HepG2 (cell line): ENCODE data around the gene TUBG1. TPM values are rescaled to one million over a fixed set of nuclear protein-coding genes. Genes with fewer than 3 reads are reported as not detected.
A peak's percentile ranks its signal among the peaks of the same experiment; 100 is the strongest.

Experiments
- CENPT ChIP-seq: sonication (generic); formaldehyde crosslinking; IDR thresholded peaks from 2 replicates; pipeline ENCODE4 v1.8.0; 2022; ENCODE audit warnings: low read depth, mild to moderate bottlenecking, moderate library complexity, missing genetic modification reagents
- GABPB1 ChIP-seq: IDR thresholded peaks from 2 replicates; pipeline ENCODE4 v1.6.1; 2016; ENCODE audit warnings: mild to moderate bottlenecking, missing genetic modification reagents, moderate library complexity, missing compliant biosample characterization
- KLF6 ChIP-seq: IDR thresholded peaks from 2 replicates; pipeline ENCODE4 v1.8.0; 2016; ENCODE audit warnings: missing biosample characterization, missing genetic modification reagents
- MZF1 ChIP-seq: sonication (generic); formaldehyde crosslinking; IDR thresholded peaks from 2 replicates; pipeline ENCODE4 v1.8.1; 2023; ENCODE audit warnings: mild to moderate bottlenecking, missing genetic modification reagents, borderline replicate concordance
- PAWR ChIP-seq: sonication (generic); formaldehyde crosslinking; IDR thresholded peaks from 2 replicates; pipeline ENCODE4 v1.4.0; 2020; ENCODE audit warnings: missing genetic modification reagents, mild to moderate bottlenecking, borderline replicate concordance
- SMC3 ChIP-seq: IDR thresholded peaks from 2 replicates; pipeline ENCODE4 v1.6.1; 2011; ENCODE audit warnings: low read length, improper control_type of control experiment
- SPEN ChIP-seq: sonication (generic); formaldehyde crosslinking; IDR thresholded peaks from 2 replicates; pipeline ENCODE4 v1.5.1; 2020; ENCODE audit warnings: low read depth, mild to moderate bottlenecking, missing genetic modification reagents
- ZBTB1 ChIP-seq: sonication (generic); formaldehyde crosslinking; IDR thresholded peaks from 2 replicates; pipeline ENCODE4 v1.4.0; 2020; ENCODE audit warnings: missing genetic modification reagents, borderline replicate concordance
- ZNF10 ChIP-seq: sonication (generic); formaldehyde crosslinking; IDR thresholded peaks from 2 replicates; pipeline ENCODE4 v1.4.0; 2020; ENCODE audit warnings: mild to moderate bottlenecking, low read depth, missing genetic modification reagents, borderline replicate concordance
- ZNF101 ChIP-seq: sonication (generic); formaldehyde crosslinking; IDR thresholded peaks from 2 replicates; pipeline ENCODE4 v1.4.0; 2020; ENCODE audit warnings: mild to moderate bottlenecking, low read depth, missing genetic modification reagents, borderline replicate concordance
- ZNF138 ChIP-seq: sonication (generic); formaldehyde crosslinking; IDR thresholded peaks from 2 replicates; pipeline ENCODE4 v1.5.0; 2020; ENCODE audit warnings: mild to moderate bottlenecking, low read depth, missing genetic modification reagents
- ZNF17 ChIP-seq: sonication (generic); formaldehyde crosslinking; IDR thresholded peaks from 2 replicates; pipeline ENCODE4 v1.5.0; 2020; ENCODE audit warnings: mild to moderate bottlenecking, missing genetic modification reagents
- ZNF33B ChIP-seq: sonication (generic); formaldehyde crosslinking; IDR thresholded peaks from 2 replicates; pipeline ENCODE4 v1.5.1; 2020; ENCODE audit warnings: mild to moderate bottlenecking, missing genetic modification reagents
- ZNF432 ChIP-seq: sonication (generic); formaldehyde crosslinking; IDR thresholded peaks from 2 replicates; pipeline ENCODE4 v1.5.0; 2020; ENCODE audit warnings: missing genetic modification reagents, mild to moderate bottlenecking, borderline replicate concordance
- ZNF547 ChIP-seq: sonication (generic); formaldehyde crosslinking; IDR thresholded peaks from 2 replicates; pipeline ENCODE4 v1.5.1; 2020; ENCODE audit warnings: mild to moderate bottlenecking, missing genetic modification reagents
- ZNF747 ChIP-seq: sonication (generic); formaldehyde crosslinking; IDR thresholded peaks from 2 replicates; pipeline ENCODE4 v1.8.1; 2023; ENCODE audit warnings: missing genetic modification reagents, mild to moderate bottlenecking, borderline replicate concordance
- polyA plus RNA-seq, 8 experiments: library from polyadenylated mRNA; depleted of rRNA in 3 of 8; stranded (reverse) in 7 of 8; unstranded in 1 of 8; fragments of >200 nt; fragmentation: Illumina TruSeq in 4 of 8; extraction: Trizol in 4 of 8; gene quantifications; 2 replicates each; pipeline versions ENCODE4 v1.2.1 to v1.2.3, GENCODE V29; 2011 to 2016; ENCODE audit warnings: low read depth in 4 of 8, missing spikeins in 1 of 8, mixed read lengths in 1 of 8; ENCODE audit not compliant: insufficient read depth in 1 of 8
- total RNA-seq, 5 experiments: library from RNA; depleted of rRNA; stranded (reverse); fragments of >200 nt; fragmentation: Illumina TruSeq; extraction: Trizol; gene quantifications; 2 replicates each; pipeline ENCODE4 v1.2.3, GENCODE V29; 2016; ENCODE audit warnings: low read depth in 1 of 5
- TF ChIP-seq, protein P1 (sequence below): sonication (generic); formaldehyde crosslinking; IDR thresholded peaks from 2 replicates; pipeline ENCODE4 v1.5.1; 2020; ENCODE audit warnings: mild to moderate bottlenecking, missing genetic modification reagents
- TF ChIP-seq, protein P2 (sequence below): sonication (generic); formaldehyde crosslinking; IDR thresholded peaks from 2 replicates; pipeline ENCODE4 v1.4.0; 2020; ENCODE audit warnings: low read depth, missing genetic modification reagents
- TF ChIP-seq, protein P3 (sequence below): sonication (generic); formaldehyde crosslinking; IDR thresholded peaks from 2 replicates; pipeline ENCODE4 v1.5.1; 2020; ENCODE audit warnings: mild to moderate bottlenecking, missing genetic modification reagents, borderline replicate concordance

The TUBG1 gene
- total and polyA plus RNA-seq, 2 of the 13 experiments (the other 11 are each of a cell fraction or from before 2014, with no cell fraction given) = 74.1 to 137 TPM

DNA sequence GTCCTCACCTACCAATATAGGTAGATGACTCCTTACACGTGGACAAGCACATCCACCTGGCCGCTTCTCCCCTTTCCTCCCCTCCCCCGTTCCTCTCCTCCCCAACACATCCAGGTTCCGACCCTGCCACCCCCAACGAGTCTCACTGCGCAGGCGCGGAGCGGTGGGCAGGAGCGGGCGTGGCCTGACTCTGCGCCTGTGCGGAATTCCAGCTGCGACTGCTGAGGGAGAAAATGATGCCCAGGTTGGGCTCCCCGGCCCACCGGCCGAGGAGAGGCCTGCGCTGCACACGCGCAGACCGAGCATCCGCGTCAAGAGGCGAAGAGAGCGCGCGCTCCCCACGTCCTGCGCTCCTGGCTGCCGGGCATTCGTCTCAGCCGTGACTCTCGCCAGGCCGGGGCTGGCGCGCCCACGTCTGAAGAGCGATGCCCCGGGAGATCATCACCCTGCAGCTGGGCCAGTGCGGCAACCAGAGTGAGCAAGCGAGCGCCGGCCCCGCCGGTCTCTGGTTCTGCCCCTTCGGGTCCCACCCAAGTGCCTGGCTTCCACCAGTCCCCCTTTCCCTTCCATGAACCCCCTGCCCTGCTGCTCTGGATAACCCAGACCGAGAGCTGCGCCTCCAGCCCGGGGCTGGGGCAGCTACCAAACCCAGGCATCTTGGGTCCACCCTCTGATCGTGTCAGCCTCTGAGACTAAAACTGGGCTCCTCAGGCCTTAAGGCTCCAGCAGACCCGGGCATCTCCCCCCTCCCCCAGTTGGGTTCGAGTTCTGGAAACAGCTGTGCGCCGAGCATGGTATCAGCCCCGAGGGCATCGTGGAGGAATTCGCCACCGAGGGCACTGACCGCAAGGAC, 49.8 kb downstream of the TUBG1 start, which contains the start of gene TUBG2 (continued):
- TF ChIP-seq, protein P1, sequence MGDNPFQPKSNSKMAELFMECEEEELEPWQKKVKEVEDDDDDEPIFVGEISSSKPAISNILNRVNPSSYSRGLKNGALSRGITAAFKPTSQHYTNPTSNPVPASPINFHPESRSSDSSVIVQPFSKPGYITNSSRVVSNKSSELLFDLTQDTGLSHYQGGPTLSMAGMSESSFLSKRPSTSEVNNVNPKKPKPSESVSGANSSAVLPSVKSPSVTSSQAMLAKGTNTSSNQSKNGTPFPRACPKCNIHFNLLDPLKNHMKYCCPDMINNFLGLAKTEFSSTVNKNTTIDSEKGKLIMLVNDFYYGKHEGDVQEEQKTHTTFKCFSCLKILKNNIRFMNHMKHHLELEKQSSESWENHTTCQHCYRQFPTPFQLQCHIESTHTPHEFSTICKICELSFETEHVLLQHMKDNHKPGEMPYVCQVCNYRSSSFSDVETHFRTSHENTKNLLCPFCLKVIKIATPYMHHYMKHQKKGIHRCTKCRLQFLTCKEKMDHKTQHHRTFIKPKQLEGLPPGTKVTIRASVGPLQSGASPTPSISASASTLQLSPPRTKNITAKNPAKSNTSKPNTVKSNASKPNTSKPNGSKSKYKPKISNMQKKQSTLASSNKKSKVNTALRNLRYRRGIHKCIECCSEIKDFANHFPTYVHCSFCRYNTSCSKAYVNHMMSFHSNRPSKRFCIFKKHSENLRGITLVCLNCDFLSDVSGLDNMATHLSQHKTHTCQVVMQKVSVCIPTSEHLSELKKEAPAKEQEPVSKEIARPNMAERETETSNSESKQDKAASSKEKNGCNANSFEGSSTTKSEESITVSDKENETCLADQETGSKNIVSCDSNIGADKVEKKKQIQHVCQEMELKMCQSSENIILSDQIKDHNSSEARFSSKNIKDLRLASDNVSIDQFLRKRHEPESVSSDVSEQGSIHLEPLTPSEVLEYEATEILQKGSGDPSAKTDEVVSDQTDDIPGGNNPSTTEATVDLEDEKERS (CRISPR knock-in tag) = peak; percentile 72; the same call in 1 of the 2 replicates
- TF ChIP-seq MZF1 (CRISPR knock-in tag) = no peak
- no peak for TF ChIP-seq ZNF17 (CRISPR knock-in tag)
- no peak for TF ChIP-seq ZNF432 (CRISPR knock-in tag)
- TF ChIP-seq ZNF138 (CRISPR knock-in tag) = no peak
- 0 out of 2 replicates have a peak, but pooled peaks have one; percentile 64 for TF ChIP-seq ZNF747
- TF ChIP-seq PAWR (CRISPR knock-in tag) = no peak
- peak; percentile 67; the same call in 1 of the 2 replicates for TF ChIP-seq KLF6
- no peak for TF ChIP-seq CENPT
- peak; percentile 75; the same call in 1 of the 2 replicates for TF ChIP-seq GABPB1
- no peak for TF ChIP-seq SMC3
- TF ChIP-seq ZNF10 (CRISPR knock-in tag) = no peak
- TF ChIP-seq, protein P2, sequence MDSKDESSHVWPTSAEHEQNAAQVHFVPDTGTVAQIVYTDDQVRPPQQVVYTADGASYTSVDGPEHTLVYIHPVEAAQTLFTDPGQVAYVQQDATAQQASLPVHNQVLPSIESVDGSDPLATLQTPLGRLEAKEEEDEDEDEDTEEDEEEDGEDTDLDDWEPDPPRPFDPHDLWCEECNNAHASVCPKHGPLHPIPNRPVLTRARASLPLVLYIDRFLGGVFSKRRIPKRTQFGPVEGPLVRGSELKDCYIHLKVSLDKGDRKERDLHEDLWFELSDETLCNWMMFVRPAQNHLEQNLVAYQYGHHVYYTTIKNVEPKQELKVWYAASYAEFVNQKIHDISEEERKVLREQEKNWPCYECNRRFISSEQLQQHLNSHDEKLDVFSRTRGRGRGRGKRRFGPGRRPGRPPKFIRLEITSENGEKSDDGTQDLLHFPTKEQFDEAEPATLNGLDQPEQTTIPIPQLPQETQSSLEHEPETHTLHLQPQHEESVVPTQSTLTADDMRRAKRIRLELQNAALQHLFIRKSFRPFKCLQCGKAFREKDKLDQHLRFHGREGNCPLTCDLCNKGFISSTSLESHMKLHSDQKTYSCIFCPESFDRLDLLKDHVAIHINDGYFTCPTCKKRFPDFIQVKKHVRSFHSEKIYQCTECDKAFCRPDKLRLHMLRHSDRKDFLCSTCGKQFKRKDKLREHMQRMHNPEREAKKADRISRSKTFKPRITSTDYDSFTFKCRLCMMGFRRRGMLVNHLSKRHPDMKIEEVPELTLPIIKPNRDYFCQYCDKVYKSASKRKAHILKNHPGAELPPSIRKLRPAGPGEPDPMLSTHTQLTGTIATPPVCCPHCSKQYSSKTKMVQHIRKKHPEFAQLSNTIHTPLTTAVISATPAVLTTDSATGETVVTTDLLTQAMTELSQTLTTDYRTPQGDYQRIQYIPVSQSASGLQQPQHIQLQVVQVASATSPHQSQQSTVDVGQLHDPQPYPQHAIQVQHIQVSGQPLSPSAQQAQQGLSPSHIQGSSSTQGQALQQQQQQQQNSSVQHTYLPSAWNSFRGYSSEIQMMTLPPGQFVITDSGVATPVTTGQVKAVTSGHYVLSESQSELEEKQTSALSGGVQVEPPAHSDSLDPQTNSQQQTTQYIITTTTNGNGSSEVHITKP = no peak; the same call in 1 of the 2 replicates
- peak; percentile 85 for TF ChIP-seq ZNF547 (CRISPR knock-in tag)
- TF ChIP-seq ZBTB1 (CRISPR knock-in tag) = 0 out of 2 replicates have a peak, but pooled peaks have one; percentile 25
- TF ChIP-seq ZNF101 (CRISPR knock-in tag) = no peak
- TF ChIP-seq SPEN = peak; percentile 86
- TF ChIP-seq, protein P3, sequence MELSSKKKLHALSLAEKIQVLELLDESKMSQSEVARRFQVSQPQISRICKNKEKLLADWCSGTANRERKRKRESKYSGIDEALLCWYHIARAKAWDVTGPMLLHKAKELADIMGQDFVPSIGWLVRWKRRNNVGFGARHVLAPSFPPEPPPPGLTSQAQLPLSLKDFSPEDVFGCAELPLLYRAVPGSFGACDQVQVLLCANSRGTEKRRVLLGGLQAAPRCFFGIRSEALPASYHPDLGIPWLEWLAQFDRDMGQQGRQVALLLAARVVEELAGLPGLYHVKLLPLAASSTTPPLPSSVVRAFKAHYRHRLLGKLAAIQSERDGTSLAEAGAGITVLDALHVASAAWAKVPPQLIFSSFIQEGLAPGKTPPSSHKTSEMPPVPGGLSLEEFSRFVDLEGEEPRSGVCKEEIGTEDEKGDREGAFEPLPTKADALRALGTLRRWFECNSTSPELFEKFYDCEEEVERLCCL (CRISPR knock-in tag) = 0 out of 2 replicates have a peak, but pooled peaks have one; percentile 68
- TF ChIP-seq ZNF33B (CRISPR knock-in tag) = 0 out of 2 replicates have a peak, but pooled peaks have one; percentile 49
